GM23338 (cell line): ENCODE measurements around the gene CELF2. TPM values are rescaled to one million over a fixed set of nuclear protein-coding genes. Genes with fewer than 3 reads are reported as not detected.

ENCODE experiments used
- ATAC-seq: fragments of 200-7000 bp; cut with Tn5 transposase; 3 replicates; pipeline ENCODE4 v1.9.1; 2020
- DNase-seq: peaks from one replicate; pipeline ENCODE4 v3.0.0-alpha.2; 2015; ENCODE audit warnings: low spot score
- H2AFZ ChIP-seq: fragments of 200-600 bp; sonication (generic); 2 replicates; pipeline ENCODE4 v1.8.0; 2016; ENCODE audit warnings: antibody characterized with exemption, mild to moderate bottlenecking, moderate library complexity
- H3F3A ChIP-seq: fragments of 200-600 bp; sonication (generic); replicated peaks from 2 replicates; pipeline ENCODE4 v1.8.0; 2017; ENCODE audit warnings: antibody characterized with exemption, mixed run types, low read depth
- H3K27ac ChIP-seq: fragments of 200-600 bp; sonication (generic); 2 replicates; pipeline ENCODE4 v1.6.1; 2016; ENCODE audit warnings: low read depth
- H3K27me3 ChIP-seq: fragments of 200-600 bp; sonication (generic); 2 replicates; pipeline ENCODE4 v1.8.0; 2016; ENCODE audit warnings: mild to moderate bottlenecking, mixed run types, moderate library complexity; ENCODE audit not compliant: insufficient read depth
- H3K36me3 ChIP-seq: fragments of 200-600 bp; sonication (generic); 2 replicates; pipeline ENCODE4 v1.8.0; 2016; ENCODE audit warnings: mild to moderate bottlenecking; ENCODE audit not compliant: insufficient read depth
- H3K4me1 ChIP-seq: fragments of 200-600 bp; sonication (generic); 2 replicates; pipeline ENCODE4 v1.8.0; 2016; ENCODE audit warnings: mild to moderate bottlenecking, moderate library complexity; ENCODE audit not compliant: insufficient read depth
- H3K4me2 ChIP-seq: fragments of 200-600 bp; sonication (generic); 2 replicates; pipeline ENCODE4 v1.7.1; 2017; ENCODE audit warnings: mixed run types
- H3K4me3 ChIP-seq: fragments of 200-600 bp; sonication (generic); 2 replicates; pipeline ENCODE4 v1.6.1; 2016; ENCODE audit warnings: mixed run types
- H3K79me2 ChIP-seq: fragments of 200-600 bp; sonication (generic); replicated peaks from 2 replicates; pipeline ENCODE4 v1.8.0; 2017; ENCODE audit warnings: mild to moderate bottlenecking; ENCODE audit not compliant: insufficient read depth
- H3K9me2 ChIP-seq: fragments of 200-600 bp; sonication (generic); 2 replicates; pipeline ENCODE4 v1.8.0; 2017; ENCODE audit not compliant: insufficient read depth
- H4K20me1 ChIP-seq: fragments of 200-600 bp; sonication (generic); replicated peaks from 2 replicates; pipeline ENCODE4 v1.8.0; 2017; ENCODE audit warnings: mild to moderate bottlenecking; ENCODE audit not compliant: insufficient read depth
- H3K27ac Mint-ChIP-seq: 2 replicates; pipeline ENCODE4 v1.8.0; 2020; ENCODE audit warnings: inconsistent platforms, mild to moderate bottlenecking, moderate library complexity, mixed read lengths
- H3K27me3 Mint-ChIP-seq: 3 replicates; pipeline ENCODE4 v1.8.0; 2022; ENCODE audit warnings: low read depth, mild to moderate bottlenecking, moderate library complexity, mixed read lengths, inconsistent platforms; ENCODE audit not compliant: insufficient read depth, poor library complexity
- H3K36me3 Mint-ChIP-seq: 3 replicates; pipeline ENCODE4 v1.8.0; 2021; ENCODE audit warnings: low read depth, mild to moderate bottlenecking, inconsistent platforms, moderate library complexity, mixed read lengths
- H3K4me1 Mint-ChIP-seq: 3 replicates; pipeline ENCODE4 v1.8.0; 2020; ENCODE audit warnings: mild to moderate bottlenecking, inconsistent platforms, mixed read lengths
- H3K4me3 Mint-ChIP-seq: 3 replicates; pipeline ENCODE4 v1.8.0; 2021; ENCODE audit warnings: moderate library complexity, mild to moderate bottlenecking, inconsistent platforms, mixed read lengths
- H3K9me3 Mint-ChIP-seq: 3 replicates; pipeline ENCODE4 v1.8.0; 2020; ENCODE audit warnings: moderate library complexity, mild to moderate bottlenecking, inconsistent platforms, mixed read lengths
- EZH2phosphoT487 ChIP-seq: fragments of 200-600 bp; sonication (generic); IDR thresholded peaks from one replicate; pipeline ENCODE4 v1.8.1; 2018; ENCODE audit warnings: antibody characterized with exemption; ENCODE audit not compliant: unreplicated experiment
- JUNB ChIP-seq: IDR thresholded peaks from one replicate; pipeline ENCODE4 v1.6.1; 2016; ENCODE audit warnings: antibody characterized with exemption; ENCODE audit not compliant: unreplicated experiment
- NANOG ChIP-seq: IDR thresholded peaks from 2 replicates; pipeline ENCODE4 v1.6.1; 2016; ENCODE audit warnings: antibody characterized with exemption, borderline replicate concordance
- STAT1 ChIP-seq: IDR thresholded peaks from one replicate; pipeline ENCODE4 v1.6.1; 2016; ENCODE audit warnings: antibody characterized with exemption; ENCODE audit not compliant: unreplicated experiment
- polyA plus RNA-seq: library from polyadenylated mRNA; unstranded; fragments of >200 nt; fragmentation: Nextera tagmentation; extraction: Ambion mirVana; gene quantifications from 2 replicates; pipeline ENCODE4 v1.2.1, GENCODE V29; 2016
- total RNA-seq: library from RNA; depleted of rRNA; stranded (reverse); fragments of >200 nt; shearing (Covaris generic); gene quantifications from 2 replicates; pipeline ENCODE4 v1.2.3, GENCODE V29; 2014
- TF ChIP-seq, protein P1 (sequence below): IDR thresholded peaks from one replicate; pipeline ENCODE4 v1.6.1; 2018; ENCODE audit warnings: antibody characterized with exemption; ENCODE audit not compliant: unreplicated experiment
- TF ChIP-seq, protein P2 (sequence below), 2 experiments: fragments of 200-600 bp in 1 of 2; sonication (generic) in 1 of 2; conservative IDR thresholded peaks; 2 replicates each; pipeline versions ENCODE4 v1.5.1 to v1.6.1; 2016 to 2017; ENCODE audit warnings: antibody characterized with exemption in 2 of 2, low read depth in 2 of 2, mild to moderate bottlenecking in 2 of 2, moderate library complexity in 1 of 2

The CELF2 gene
- total and polyA plus RNA-seq, 2 experiments from 2014 or later, result 18.1 to 22.5 TPM

DNA sequence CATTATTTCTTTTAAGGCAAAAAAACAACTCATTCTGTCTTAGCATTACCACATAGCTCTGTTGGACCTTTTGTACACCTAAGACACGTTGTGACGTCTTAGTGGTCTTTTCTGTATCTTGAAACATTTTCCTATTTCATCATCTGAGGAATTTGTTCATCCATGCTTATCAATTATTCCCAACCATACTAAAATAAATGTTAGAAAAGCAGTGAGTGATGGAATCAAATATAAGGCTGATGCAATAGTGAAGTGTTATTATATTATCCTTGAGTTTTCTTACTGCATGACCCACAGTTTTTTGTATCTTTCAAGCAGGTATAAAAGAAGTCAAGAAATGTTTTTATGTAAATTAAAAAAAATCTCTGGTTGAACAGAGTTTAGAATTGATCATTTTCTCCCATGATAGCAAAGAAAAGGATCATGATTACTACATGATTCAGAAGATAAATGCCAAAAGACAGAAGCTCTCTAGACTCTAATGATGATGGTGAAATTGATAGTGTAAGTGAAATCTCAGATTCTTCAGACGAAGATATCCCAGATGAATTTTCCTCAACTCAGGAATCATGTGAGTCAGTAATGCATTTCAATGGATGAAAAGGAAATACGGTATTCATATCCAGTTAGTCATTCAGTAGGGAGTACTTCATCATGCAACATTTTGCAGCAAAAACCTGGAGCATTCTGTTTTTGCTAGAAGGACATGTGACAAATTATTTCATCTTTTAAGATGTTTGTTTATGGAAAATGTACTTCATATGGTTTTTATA, 51.4 kb downstream of the CELF2 start (continued):
- TF ChIP-seq, protein P1, sequence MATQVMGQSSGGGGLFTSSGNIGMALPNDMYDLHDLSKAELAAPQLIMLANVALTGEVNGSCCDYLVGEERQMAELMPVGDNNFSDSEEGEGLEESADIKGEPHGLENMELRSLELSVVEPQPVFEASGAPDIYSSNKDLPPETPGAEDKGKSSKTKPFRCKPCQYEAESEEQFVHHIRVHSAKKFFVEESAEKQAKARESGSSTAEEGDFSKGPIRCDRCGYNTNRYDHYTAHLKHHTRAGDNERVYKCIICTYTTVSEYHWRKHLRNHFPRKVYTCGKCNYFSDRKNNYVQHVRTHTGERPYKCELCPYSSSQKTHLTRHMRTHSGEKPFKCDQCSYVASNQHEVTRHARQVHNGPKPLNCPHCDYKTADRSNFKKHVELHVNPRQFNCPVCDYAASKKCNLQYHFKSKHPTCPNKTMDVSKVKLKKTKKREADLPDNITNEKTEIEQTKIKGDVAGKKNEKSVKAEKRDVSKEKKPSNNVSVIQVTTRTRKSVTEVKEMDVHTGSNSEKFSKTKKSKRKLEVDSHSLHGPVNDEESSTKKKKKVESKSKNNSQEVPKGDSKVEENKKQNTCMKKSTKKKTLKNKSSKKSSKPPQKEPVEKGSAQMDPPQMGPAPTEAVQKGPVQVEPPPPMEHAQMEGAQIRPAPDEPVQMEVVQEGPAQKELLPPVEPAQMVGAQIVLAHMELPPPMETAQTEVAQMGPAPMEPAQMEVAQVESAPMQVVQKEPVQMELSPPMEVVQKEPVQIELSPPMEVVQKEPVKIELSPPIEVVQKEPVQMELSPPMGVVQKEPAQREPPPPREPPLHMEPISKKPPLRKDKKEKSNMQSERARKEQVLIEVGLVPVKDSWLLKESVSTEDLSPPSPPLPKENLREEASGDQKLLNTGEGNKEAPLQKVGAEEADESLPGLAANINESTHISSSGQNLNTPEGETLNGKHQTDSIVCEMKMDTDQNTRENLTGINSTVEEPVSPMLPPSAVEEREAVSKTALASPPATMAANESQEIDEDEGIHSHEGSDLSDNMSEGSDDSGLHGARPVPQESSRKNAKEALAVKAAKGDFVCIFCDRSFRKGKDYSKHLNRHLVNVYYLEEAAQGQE, result no peak
- TF ChIP-seq EZH2phosphoT487, result no peak
- TF ChIP-seq, protein P2, sequence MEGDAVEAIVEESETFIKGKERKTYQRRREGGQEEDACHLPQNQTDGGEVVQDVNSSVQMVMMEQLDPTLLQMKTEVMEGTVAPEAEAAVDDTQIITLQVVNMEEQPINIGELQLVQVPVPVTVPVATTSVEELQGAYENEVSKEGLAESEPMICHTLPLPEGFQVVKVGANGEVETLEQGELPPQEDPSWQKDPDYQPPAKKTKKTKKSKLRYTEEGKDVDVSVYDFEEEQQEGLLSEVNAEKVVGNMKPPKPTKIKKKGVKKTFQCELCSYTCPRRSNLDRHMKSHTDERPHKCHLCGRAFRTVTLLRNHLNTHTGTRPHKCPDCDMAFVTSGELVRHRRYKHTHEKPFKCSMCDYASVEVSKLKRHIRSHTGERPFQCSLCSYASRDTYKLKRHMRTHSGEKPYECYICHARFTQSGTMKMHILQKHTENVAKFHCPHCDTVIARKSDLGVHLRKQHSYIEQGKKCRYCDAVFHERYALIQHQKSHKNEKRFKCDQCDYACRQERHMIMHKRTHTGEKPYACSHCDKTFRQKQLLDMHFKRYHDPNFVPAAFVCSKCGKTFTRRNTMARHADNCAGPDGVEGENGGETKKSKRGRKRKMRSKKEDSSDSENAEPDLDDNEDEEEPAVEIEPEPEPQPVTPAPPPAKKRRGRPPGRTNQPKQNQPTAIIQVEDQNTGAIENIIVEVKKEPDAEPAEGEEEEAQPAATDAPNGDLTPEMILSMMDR (conservative IDR thresholded peaks at IDR 0.05; ENCODE audit: low read depth in 2 of 2), result no peak

DNA sequence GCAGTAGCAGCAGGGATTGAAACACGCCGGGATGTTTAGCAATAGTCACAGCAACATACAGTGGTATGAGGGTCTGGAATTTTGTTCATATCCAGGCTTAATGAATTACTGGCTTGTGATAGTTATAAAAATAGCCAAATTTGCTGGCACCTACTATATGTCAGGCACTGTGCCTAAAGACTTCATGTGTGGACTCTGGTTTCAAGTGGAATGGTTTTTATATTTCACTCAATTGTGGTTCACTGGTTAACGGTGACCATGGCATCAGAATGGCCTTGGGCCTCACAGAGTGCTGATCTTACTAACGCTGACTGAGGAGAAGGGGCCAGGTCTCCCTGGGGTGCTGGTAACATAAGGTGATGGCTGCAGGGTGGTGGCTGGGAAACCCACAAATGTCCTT, 55.7 kb downstream of the CELF2 start:
- Mint-ChIP-seq H3K36me3 (no peaks in the 10 kb centered on the region), H3K4me3 (no peak overlapping the region), H3K27me3 (no peaks in the 10 kb centered on the region), H3K9me3 (no peaks in the 10 kb centered on the region), H3K4me1 (peaks cover 31% of the 10 kb centered on the region), H3K27ac (no peak overlapping the region)
- peaks cover 5% of the 10 kb centered on the region; the same call in 1 of the 2 replicates for H3K9me2 ChIP-seq
- H3K4me1 ChIP-seq, result peaks cover 27% of the 10 kb centered on the region
- H3K36me3 ChIP-seq, result no peaks in the 10 kb centered on the region
- no peak overlapping the region for H3K27ac ChIP-seq
- no peak for DNase-seq
- no peaks in the 10 kb centered on the region for H3F3A ChIP-seq
- no peak overlapping the region for H3K4me2 ChIP-seq
- no peaks in the 10 kb centered on the region for H4K20me1 ChIP-seq
- ATAC-seq, result no peak
- no peaks in the 10 kb centered on the region for H3K27me3 ChIP-seq
- no peak overlapping the region for H3K4me3 ChIP-seq
- TF ChIP-seq JUNB (no peak), NANOG (no peak), EZH2phosphoT487 (no peak), STAT1 (no peak)
- 0 out of 2 replicates have a peak, but pooled peaks cover 10% of the 10 kb centered on the region for H3K79me2 ChIP-seq
- H2AFZ ChIP-seq, result no peak overlapping the region
